Dedifferentiated amniotic fluid mesenchymal stem cell (primary cell): ENCODE measurements around the gene KIAA1328.
A peak's percentile ranks its signal among the peaks of the same experiment; 100 is the strongest.
"Not testable (repeated sequence)": the region's sequence is repeated elsewhere in the genome, so short reads cannot be mapped to it uniquely, and the experiment has no call there.

Experiments
- DNase-seq: peaks from one replicate; pipeline ENCODE4 v3.0.0-alpha.2; 2016; ENCODE audit errors: extremely low spot score

The KIAA1328 gene

DNA sequence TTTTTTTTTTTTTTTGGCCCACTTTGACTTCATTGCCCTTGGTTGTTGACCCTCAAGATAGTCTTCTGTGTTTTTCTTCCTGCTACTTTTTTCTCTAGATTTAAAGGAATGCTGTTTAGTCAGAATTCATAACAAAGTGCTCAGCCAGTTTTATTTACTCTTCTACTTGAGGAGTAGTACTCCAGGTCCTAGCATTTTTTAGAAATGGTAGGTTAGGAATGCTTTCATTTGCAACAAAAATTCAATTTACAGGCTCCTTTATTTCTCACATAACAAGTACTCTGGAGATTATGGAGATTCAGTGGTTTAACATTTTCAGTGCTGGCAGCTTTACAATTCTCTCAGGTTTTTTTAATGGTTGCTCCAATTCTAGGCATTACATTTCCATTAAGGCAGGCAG is 58.2 kb downstream of the KIAA1328 start:
- no peak for DNase-seq

DNA sequence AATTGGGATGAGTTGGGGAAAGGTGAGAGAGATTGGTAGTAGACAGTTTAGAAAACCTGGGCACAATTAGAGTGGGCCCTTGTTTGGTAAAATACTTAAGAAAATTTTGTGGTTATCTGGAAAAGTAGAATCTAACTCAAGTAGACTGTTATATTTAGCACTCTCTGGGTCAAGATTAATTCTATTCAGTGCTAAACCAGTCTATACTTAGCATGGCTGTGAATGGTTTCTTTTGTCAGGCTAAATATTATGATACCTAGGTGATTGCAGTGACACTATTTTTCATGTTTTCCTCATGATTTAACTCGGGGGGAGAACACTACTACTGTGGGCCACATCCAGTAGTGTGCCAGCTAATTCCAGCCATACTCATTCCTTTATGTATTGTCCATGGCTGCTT is 58.9 kb downstream of the KIAA1328 start:
- no peak for DNase-seq

DNA sequence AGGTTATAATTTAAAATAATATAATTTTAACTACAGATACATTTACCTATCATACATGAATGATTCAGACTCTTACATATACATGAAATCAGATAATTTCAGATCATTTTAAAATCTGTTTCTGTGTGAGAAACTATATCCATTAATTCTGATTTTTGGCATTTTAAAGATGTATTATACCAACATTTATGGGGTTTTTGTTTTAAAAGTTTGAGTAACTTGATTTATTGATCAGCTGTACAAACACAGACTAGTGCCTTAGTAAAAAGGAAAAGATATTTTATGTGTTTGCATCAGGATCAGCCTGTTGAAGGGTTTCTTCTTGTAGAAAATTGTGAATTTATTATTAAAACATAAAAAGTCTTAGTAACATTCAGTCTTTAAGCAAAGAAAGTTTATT is 59.9 kb downstream of the KIAA1328 start:
- no peak for DNase-seq

GRCh38 chr18:36889321-36889720 is 60.4 kb downstream of the KIAA1328 start:
- no peak for DNase-seq

DNA sequence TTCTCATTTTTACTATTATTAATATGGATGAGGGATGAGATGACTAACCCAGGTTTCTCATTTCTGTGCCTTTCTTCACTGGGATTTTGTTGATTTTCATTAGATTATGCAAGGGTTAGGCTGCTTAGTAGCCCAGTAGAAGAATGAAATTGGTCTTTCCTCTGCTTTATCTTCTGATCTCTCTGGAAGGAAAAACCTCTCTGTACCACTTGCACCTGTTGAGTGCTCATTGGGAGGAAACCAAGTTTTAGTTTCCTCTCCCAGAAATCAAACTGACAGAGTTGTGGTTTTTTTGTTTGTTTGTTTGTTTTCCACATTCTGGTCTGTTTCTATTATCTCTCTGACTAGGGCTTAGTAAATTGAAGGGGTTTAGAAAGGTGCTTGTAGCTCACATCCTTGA is 60.8 kb downstream of the KIAA1328 start:
- no peak for DNase-seq

GRCh38 chr18:36890598-36890997 is 61.7 kb downstream of the KIAA1328 start:
- no peak for DNase-seq

DNA sequence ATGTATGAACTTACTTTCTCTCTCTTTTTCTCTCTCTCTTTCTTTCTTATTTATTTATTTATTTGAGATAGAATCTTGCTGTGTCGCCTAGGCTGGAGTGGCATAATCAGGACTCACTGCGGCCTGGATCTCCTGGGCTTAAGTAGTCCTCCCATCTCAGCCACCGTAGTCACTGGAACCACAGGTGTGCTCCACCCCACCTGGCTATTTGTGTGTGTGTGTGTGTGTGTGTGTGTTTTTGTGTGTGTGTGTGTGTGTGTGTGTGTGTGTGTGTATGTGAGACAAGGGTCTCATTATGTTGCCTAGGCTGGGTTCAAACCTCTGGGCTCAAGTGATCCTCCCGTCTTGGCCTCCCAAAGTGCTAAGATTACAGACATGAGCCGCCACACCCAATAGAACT is 64.3 kb downstream of the KIAA1328 start:
- DNase-seq = no peak

DNA sequence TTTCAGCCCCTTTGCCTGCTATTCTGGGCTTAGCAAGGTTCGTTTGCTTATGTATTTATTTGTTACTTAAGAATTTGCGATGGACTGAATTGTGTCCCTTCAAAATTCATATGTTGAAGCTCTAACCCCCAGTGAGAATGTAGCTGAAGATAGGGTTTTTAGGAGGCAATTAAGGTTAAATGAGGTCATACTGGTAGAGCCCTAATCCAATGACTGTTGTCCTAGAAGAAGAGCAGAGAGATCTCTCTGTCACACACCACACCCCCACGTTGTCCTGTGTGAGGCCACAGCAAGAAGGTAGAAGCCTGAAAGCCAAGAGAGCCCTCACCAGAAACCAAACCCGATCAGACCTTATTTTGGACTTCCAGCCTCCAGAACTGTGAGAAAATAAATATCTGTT is 66.7 kb downstream of the KIAA1328 start:
- no peak for DNase-seq

DNA sequence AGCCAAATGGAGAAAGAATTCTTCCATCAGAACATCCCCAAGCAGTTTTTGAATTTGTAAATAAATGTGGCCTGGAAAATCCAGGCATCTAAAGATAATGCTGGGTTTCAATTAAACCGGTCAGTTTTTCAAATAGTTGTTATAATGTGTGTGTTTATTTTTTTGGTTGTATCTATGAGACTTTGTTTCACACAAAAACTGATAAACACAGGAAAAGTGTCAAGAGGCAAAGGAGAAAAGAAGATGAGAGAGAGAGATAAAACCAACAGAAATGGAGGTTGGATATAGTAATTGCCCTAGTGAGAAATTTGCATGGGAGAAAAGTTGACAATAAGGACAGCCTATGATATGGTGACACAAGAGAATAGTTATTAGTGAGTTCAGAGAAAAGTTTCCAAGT is 68.3 kb downstream of the KIAA1328 start:
- no peak for DNase-seq

DNA sequence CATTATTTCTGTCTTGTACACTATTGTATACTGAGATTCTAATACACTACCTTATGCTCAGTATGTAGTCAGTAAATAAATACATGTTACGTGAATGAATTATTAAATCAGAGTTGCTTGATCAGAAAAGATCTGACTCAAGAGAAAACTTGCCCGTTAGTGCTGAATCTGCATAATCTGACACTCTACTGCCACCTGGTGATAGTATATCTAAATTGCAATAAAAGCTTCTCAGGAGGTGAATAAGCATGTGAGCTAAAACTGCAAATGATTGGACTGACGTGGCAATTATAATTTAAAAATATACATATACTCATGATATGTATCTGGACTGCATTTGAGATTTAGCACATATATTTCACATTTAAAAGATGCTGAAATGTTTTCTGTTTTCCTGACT is 70.4 kb downstream of the KIAA1328 start:
- no peak for DNase-seq

- no peak for DNase-seq
Observed at GRCh38 chr18:36900466-36900865, 71.5 kb downstream of the KIAA1328 start.

DNA sequence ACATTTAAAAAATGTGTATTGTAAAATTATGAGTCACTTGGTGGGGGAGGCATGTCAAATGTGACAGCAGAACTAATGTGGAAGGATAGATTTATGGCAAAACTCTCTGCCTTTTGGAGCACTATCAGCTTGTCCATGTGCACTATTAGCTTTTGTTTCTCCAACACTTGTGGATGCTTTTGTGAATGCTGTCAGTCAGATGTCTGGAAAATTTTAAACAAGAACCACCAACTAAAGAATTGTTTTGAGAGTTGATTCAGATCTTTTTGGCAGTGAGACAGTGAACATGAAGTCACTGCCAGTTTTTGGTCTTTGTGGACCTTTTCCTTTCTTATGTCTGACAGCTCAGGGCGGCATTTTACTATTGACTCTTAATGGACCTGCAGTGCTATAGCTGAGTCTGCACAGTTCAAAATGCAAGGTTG is 72.4 kb downstream of the KIAA1328 start:
- no peak for DNase-seq

GRCh38 chr18:36903215-36903928 is 74.4 kb downstream of the KIAA1328 start:
- no peak for DNase-seq

DNA sequence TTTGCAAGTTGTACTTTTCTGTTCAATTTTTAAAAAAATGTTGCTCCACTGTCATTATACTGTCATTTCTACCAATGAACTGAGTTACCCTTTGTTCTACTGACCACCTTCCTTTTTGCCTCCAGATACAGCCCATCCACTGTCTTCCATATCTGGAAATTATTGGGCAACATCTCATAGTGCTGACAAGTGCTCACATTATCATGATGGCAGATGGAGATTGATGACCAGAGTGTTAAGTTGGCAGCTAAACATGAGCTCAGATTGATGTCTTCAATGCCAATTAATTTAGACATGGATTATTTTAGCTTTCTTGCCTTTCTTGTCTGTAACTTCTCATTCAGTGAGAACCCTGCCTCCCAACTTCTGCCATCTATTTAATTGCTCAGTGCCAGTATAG is 76.6 kb downstream of the KIAA1328 start:
- no peak for DNase-seq

- DNase-seq = not testable (repeated sequence)
Observed at GRCh38 chr18:36909282-36909681, 80.4 kb downstream of the KIAA1328 start.

GRCh38 chr18:36912887-36913286 is 84.0 kb downstream of the KIAA1328 start:
- no peak for DNase-seq

DNA sequence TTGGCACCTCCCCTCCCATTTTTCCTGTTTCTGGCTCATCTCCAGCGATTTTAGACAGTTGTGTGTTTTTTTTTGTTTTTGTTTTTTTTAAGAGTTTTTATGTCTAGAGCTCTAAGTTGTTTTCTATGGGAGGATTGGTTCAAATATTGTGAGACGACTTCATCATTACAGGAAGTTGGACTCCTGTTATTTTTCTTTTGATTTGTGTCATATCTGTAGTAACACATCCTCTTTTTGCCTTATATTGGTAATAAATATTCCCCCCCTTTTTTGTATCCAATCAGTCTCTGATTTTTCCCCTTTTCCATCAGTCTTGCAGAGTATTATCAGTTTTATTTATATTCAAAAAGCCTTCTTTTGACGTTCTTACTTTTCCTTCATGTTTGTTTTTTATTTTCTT is 89.0 kb downstream of the KIAA1328 start:
- DNase-seq = no peak

GRCh38 chr18:36929601-36930000 is 100.7 kb downstream of the KIAA1328 start:
- no peak for DNase-seq

GRCh38 chr18:36931106-36931505 is 102.2 kb downstream of the KIAA1328 start:
- DNase-seq = no peak

DNA sequence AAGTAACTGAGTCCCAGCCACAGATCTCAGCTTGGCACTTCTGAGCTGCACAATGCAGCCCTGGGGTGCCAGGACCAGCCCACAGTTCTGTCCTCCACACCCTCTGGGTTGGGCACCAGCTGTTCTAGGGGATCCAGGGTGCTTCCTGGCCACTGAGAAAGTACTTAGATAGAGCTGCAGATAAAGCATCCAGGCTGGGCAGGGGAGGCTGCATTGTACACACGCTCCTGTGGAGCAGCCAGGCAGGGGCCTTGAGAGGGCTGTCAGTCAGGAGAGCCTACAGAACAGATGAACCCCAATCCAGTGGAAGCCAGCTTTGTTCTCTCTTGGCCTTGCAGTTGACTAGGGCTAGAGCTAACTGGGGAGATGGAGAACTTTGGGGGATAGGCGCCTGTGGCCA is 104.6 kb downstream of the KIAA1328 start:
- DNase-seq = no peak

GRCh38 chr18:36934884-36935283 is 106.0 kb downstream of the KIAA1328 start:
- DNase-seq = peak; percentile 16

DNA sequence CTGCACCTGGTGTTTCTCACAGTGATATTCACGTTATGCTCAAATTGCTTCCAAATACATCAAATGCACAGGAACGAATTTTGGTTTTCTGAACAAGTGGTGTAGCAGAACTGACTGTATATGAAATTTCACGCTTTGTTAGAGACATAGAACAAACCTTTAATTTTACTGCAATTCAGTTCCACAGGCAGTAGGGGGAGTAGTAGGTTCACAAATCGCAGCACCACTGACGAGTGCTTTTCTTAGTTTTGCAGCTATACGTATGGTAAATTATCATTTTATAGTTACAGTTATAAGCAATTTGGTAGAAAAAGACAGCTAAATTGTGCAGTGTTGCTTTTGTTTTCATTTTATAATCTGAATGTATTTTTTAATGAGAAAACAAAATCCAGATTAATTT is 113.3 kb downstream of the KIAA1328 start:
- DNase-seq = no peak

DNA sequence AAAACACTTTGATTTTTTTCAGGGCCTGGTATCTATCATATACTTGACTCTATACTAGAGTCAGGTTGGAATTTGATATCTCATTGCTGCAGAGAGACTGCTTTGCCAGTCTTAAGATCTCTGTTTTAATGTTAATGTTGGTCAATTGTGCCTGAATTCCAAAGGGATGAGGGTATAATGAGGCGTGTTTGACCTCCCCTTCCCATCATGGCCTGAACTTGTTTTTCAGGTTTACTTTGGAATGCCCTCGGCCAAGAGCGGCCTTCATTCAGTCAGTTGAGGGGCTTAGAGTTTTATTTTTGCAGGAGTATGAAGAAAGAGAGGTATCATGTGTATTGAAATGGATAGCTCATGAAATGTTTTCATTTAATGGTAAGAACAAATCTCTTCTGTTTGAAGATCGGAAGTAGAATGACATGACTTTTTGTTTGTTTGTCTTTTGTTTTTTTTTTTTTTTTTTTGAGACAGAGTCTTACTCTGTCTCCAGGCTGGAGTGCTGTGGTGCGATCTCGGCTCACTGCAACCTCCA is 119.0 kb downstream of the KIAA1328 start:
- DNase-seq = no peak

- DNase-seq = no peak
Observed at GRCh38 chr18:36950282-36950681, 121.4 kb downstream of the KIAA1328 start.
